GM23338 (cell line): ENCODE measurements around the gene TMEM271. TPM values are rescaled to one million over a fixed set of nuclear protein-coding genes. Genes with fewer than 3 reads are reported as not detected.

ENCODE experiments used
- ATAC-seq: fragments of 200-7000 bp; cut with Tn5 transposase; 3 replicates; pipeline ENCODE4 v1.9.1; 2020
- DNase-seq: peaks from one replicate; pipeline ENCODE4 v3.0.0-alpha.2; 2015; ENCODE audit warnings: low spot score
- H2AFZ ChIP-seq: fragments of 200-600 bp; sonication (generic); 2 replicates; pipeline ENCODE4 v1.8.0; 2016; ENCODE audit warnings: antibody characterized with exemption, mild to moderate bottlenecking, moderate library complexity
- H3F3A ChIP-seq: fragments of 200-600 bp; sonication (generic); replicated peaks from 2 replicates; pipeline ENCODE4 v1.8.0; 2017; ENCODE audit warnings: antibody characterized with exemption, mixed run types, low read depth
- H3K27ac ChIP-seq: fragments of 200-600 bp; sonication (generic); 2 replicates; pipeline ENCODE4 v1.6.1; 2016; ENCODE audit warnings: low read depth
- H3K27me3 ChIP-seq: fragments of 200-600 bp; sonication (generic); 2 replicates; pipeline ENCODE4 v1.8.0; 2016; ENCODE audit warnings: mild to moderate bottlenecking, mixed run types, moderate library complexity; ENCODE audit not compliant: insufficient read depth
- H3K36me3 ChIP-seq: fragments of 200-600 bp; sonication (generic); 2 replicates; pipeline ENCODE4 v1.8.0; 2016; ENCODE audit warnings: mild to moderate bottlenecking; ENCODE audit not compliant: insufficient read depth
- H3K4me1 ChIP-seq: fragments of 200-600 bp; sonication (generic); 2 replicates; pipeline ENCODE4 v1.8.0; 2016; ENCODE audit warnings: mild to moderate bottlenecking, moderate library complexity; ENCODE audit not compliant: insufficient read depth
- H3K4me2 ChIP-seq: fragments of 200-600 bp; sonication (generic); 2 replicates; pipeline ENCODE4 v1.7.1; 2017; ENCODE audit warnings: mixed run types
- H3K4me3 ChIP-seq: fragments of 200-600 bp; sonication (generic); 2 replicates; pipeline ENCODE4 v1.6.1; 2016; ENCODE audit warnings: mixed run types
- H3K79me2 ChIP-seq: fragments of 200-600 bp; sonication (generic); replicated peaks from 2 replicates; pipeline ENCODE4 v1.8.0; 2017; ENCODE audit warnings: mild to moderate bottlenecking; ENCODE audit not compliant: insufficient read depth
- H3K9me2 ChIP-seq: fragments of 200-600 bp; sonication (generic); 2 replicates; pipeline ENCODE4 v1.8.0; 2017; ENCODE audit not compliant: insufficient read depth
- H4K20me1 ChIP-seq: fragments of 200-600 bp; sonication (generic); replicated peaks from 2 replicates; pipeline ENCODE4 v1.8.0; 2017; ENCODE audit warnings: mild to moderate bottlenecking; ENCODE audit not compliant: insufficient read depth
- H3K27ac Mint-ChIP-seq: 2 replicates; pipeline ENCODE4 v1.8.0; 2020; ENCODE audit warnings: inconsistent platforms, mild to moderate bottlenecking, moderate library complexity, mixed read lengths
- H3K27me3 Mint-ChIP-seq: 3 replicates; pipeline ENCODE4 v1.8.0; 2022; ENCODE audit warnings: low read depth, mild to moderate bottlenecking, moderate library complexity, mixed read lengths, inconsistent platforms; ENCODE audit not compliant: insufficient read depth, poor library complexity
- H3K36me3 Mint-ChIP-seq: 3 replicates; pipeline ENCODE4 v1.8.0; 2021; ENCODE audit warnings: low read depth, mild to moderate bottlenecking, inconsistent platforms, moderate library complexity, mixed read lengths
- H3K4me1 Mint-ChIP-seq: 3 replicates; pipeline ENCODE4 v1.8.0; 2020; ENCODE audit warnings: mild to moderate bottlenecking, inconsistent platforms, mixed read lengths
- H3K4me3 Mint-ChIP-seq: 3 replicates; pipeline ENCODE4 v1.8.0; 2021; ENCODE audit warnings: moderate library complexity, mild to moderate bottlenecking, inconsistent platforms, mixed read lengths
- H3K9me3 Mint-ChIP-seq: 3 replicates; pipeline ENCODE4 v1.8.0; 2020; ENCODE audit warnings: moderate library complexity, mild to moderate bottlenecking, inconsistent platforms, mixed read lengths
- CREB1 ChIP-seq: fragments of 250-450 bp; sonication (Bioruptor Pico); IDR thresholded peaks from 2 replicates; pipeline ENCODE4 v1.5.0; 2020; ENCODE audit warnings: low read depth, mild to moderate bottlenecking, moderate library complexity
- EZH2 ChIP-seq: fragments of 200-600 bp; sonication (generic); IDR thresholded peaks from one replicate; pipeline ENCODE4 v1.8.0; 2017; ENCODE audit warnings: antibody characterized with exemption, mild to moderate bottlenecking, low read depth; ENCODE audit not compliant: unreplicated experiment
- EZH2phosphoT487 ChIP-seq: fragments of 200-600 bp; sonication (generic); IDR thresholded peaks from one replicate; pipeline ENCODE4 v1.8.1; 2018; ENCODE audit warnings: antibody characterized with exemption; ENCODE audit not compliant: unreplicated experiment
- JUNB ChIP-seq: IDR thresholded peaks from one replicate; pipeline ENCODE4 v1.6.1; 2016; ENCODE audit warnings: antibody characterized with exemption; ENCODE audit not compliant: unreplicated experiment
- NANOG ChIP-seq: IDR thresholded peaks from 2 replicates; pipeline ENCODE4 v1.6.1; 2016; ENCODE audit warnings: antibody characterized with exemption, borderline replicate concordance
- POLR2AphosphoS5 ChIP-seq: IDR thresholded peaks from 2 replicates; pipeline ENCODE4 v1.6.1; 2016; ENCODE audit warnings: antibody characterized with exemption, low read depth
- STAT1 ChIP-seq: IDR thresholded peaks from one replicate; pipeline ENCODE4 v1.6.1; 2016; ENCODE audit warnings: antibody characterized with exemption; ENCODE audit not compliant: unreplicated experiment
- ZNF114 ChIP-seq: fragments of 250-450 bp; sonication (Bioruptor Pico); IDR thresholded peaks from 2 replicates; pipeline ENCODE4 v1.5.0; 2020; ENCODE audit warnings: mild to moderate bottlenecking, moderate library complexity
- ZNF331 ChIP-seq: fragments of 250-450 bp; sonication (Bioruptor Pico); IDR thresholded peaks from 2 replicates; pipeline ENCODE4 v1.5.0; 2020; ENCODE audit warnings: low read depth, mild to moderate bottlenecking, moderate library complexity
- polyA plus RNA-seq: library from polyadenylated mRNA; unstranded; fragments of >200 nt; fragmentation: Nextera tagmentation; extraction: Ambion mirVana; gene quantifications from 2 replicates; pipeline ENCODE4 v1.2.1, GENCODE V29; 2016
- total RNA-seq: library from RNA; depleted of rRNA; stranded (reverse); fragments of >200 nt; shearing (Covaris generic); gene quantifications from 2 replicates; pipeline ENCODE4 v1.2.3, GENCODE V29; 2014
- TF ChIP-seq, protein P1 (sequence below): fragments of 250-450 bp; sonication (Bioruptor Pico); IDR thresholded peaks from 2 replicates; pipeline ENCODE4 v1.5.0; 2020; ENCODE audit warnings: mild to moderate bottlenecking, moderate library complexity
- TF ChIP-seq, protein P2 (sequence below): IDR thresholded peaks from 2 replicates; pipeline ENCODE4 v1.6.1; 2016; ENCODE audit warnings: antibody characterized with exemption
- TF ChIP-seq, protein P3 (sequence below): IDR thresholded peaks from one replicate; pipeline ENCODE4 v1.6.1; 2018; ENCODE audit warnings: antibody characterized with exemption; ENCODE audit not compliant: unreplicated experiment
- TF ChIP-seq, protein P4 (sequence below), 2 experiments: fragments of 200-600 bp in 1 of 2; sonication (generic) in 1 of 2; conservative IDR thresholded peaks; 2 replicates each; pipeline versions ENCODE4 v1.5.1 to v1.6.1; 2016 to 2017; ENCODE audit warnings: antibody characterized with exemption in 2 of 2, low read depth in 2 of 2, mild to moderate bottlenecking in 2 of 2, moderate library complexity in 1 of 2

The TMEM271 gene
- total and polyA plus RNA-seq, 2 experiments from 2014 or later: 0.11 TPM; not detected in 1

DNA sequence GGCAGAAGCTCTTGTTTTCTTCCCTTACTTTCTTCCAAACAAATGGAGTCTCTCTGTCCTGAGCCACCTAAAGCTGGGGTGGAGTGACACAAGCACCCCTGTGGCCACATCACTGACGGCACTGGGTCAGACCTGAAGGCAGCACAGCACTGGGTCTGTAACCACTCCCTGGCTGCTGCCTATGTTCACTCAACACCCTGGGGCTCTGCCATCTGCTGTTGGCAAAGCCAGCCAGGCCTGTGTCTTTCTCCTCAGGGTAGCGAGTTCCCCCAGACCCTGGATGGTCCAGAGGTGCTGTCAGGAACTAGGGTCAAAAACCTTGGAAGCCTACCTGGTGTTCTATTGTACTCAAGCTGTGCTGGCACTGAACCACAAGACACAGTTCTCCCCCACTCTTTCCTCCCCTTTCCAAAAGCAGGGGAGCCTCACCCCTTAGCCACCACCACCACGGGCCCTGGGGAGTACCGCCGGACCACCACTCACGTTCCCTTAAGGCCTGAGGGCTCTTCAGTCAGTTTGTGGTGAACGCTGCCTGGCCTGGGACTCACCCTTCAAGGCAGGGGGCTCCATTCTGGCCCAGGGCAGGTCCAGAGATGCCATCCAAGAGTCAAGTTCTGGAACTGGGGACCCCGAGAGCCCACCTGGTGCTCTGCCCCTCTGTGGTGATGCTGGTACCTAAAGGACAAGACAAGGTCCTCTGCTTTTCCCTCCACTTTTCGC is 31.5 kb downstream of the TMEM271 start:
- Histone ChIP-seq H3K9me2 (no peaks in the 10 kb centered on the region), H3K4me2 (no peak overlapping the region), H3K4me1 (no peaks in the 10 kb centered on the region), H3K79me2 (no peaks in the 10 kb centered on the region), H3K4me3 (no peak overlapping the region), H3F3A (no peaks in the 10 kb centered on the region), H2AFZ (no peak overlapping the region), H3K36me3 (no peaks in the 10 kb centered on the region), H3K27ac (no peak overlapping the region), H3K27me3 (peaks cover 7% of the 10 kb centered on the region; the same call in 1 of the 2 replicates), H4K20me1 (peaks cover 2% of the 10 kb centered on the region; the same call in 1 of the 2 replicates)
- TF ChIP-seq ZNF331: no peak
- no peak for TF ChIP-seq EZH2
- TF ChIP-seq, protein P1, sequence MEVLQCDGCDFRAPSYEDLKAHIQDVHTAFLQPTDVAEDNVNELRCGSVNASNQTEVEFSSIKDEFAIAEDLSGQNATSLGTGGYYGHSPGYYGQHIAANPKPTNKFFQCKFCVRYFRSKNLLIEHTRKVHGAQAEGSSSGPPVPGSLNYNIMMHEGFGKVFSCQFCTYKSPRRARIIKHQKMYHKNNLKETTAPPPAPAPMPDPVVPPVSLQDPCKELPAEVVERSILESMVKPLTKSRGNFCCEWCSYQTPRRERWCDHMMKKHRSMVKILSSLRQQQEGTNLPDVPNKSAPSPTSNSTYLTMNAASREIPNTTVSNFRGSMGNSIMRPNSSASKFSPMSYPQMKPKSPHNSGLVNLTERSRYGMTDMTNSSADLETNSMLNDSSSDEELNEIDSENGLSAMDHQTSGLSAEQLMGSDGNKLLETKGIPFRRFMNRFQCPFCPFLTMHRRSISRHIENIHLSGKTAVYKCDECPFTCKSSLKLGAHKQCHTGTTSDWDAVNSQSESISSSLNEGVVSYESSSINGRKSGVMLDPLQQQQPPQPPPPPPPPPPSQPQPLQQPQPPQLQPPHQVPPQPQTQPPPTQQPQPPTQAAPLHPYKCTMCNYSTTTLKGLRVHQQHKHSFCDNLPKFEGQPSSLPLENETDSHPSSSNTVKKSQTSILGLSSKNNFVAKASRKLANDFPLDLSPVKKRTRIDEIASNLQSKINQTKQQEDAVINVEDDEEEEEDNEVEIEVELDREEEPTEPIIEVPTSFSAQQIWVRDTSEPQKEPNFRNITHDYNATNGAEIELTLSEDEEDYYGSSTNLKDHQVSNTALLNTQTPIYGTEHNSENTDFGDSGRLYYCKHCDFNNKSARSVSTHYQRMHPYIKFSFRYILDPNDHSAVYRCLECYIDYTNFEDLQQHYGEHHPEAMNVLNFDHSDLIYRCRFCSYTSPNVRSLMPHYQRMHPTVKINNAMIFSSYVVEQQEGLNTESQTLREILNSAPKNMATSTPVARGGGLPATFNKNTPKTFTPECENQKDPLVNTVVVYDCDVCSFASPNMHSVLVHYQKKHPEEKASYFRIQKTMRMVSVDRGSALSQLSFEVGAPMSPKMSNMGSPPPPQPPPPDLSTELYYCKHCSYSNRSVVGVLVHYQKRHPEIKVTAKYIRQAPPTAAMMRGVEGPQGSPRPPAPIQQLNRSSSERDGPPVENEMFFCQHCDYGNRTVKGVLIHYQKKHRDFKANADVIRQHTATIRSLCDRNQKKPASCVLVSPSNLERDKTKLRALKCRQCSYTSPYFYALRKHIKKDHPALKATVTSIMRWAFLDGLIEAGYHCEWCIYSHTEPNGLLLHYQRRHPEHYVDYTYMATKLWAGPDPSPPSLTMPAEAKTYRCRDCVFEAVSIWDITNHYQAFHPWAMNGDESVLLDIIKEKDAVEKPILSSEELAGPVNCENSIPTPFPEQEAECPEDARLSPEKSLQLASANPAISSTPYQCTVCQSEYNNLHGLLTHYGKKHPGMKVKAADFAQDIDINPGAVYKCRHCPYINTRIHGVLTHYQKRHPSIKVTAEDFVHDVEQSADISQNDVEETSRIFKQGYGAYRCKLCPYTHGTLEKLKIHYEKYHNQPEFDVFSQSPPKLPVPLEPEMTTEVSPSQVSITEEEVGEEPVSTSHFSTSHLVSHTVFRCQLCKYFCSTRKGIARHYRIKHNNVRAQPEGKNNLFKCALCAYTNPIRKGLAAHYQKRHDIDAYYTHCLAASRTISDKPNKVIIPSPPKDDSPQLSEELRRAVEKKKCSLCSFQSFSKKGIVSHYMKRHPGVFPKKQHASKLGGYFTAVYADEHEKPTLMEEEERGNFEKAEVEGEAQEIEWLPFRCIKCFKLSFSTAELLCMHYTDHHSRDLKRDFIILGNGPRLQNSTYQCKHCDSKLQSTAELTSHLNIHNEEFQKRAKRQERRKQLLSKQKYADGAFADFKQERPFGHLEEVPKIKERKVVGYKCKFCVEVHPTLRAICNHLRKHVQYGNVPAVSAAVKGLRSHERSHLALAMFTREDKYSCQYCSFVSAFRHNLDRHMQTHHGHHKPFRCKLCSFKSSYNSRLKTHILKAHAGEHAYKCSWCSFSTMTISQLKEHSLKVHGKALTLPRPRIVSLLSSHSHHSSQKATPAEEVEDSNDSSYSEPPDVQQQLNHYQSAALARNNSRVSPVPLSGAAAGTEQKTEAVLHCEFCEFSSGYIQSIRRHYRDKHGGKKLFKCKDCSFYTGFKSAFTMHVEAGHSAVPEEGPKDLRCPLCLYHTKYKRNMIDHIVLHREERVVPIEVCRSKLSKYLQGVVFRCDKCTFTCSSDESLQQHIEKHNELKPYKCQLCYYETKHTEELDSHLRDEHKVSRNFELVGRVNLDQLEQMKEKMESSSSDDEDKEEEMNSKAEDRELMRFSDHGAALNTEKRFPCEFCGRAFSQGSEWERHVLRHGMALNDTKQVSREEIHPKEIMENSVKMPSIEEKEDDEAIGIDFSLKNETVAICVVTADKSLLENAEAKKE (CRISPR knock-in tag): no peak
- TF ChIP-seq ZNF114: no peak
- TF ChIP-seq, protein P2, sequence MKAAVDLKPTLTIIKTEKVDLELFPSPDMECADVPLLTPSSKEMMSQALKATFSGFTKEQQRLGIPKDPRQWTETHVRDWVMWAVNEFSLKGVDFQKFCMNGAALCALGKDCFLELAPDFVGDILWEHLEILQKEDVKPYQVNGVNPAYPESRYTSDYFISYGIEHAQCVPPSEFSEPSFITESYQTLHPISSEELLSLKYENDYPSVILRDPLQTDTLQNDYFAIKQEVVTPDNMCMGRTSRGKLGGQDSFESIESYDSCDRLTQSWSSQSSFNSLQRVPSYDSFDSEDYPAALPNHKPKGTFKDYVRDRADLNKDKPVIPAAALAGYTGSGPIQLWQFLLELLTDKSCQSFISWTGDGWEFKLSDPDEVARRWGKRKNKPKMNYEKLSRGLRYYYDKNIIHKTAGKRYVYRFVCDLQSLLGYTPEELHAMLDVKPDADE: no peak
- TF ChIP-seq EZH2phosphoT487: no peak
- TF ChIP-seq CREB1 (CRISPR knock-in tag): no peak
- TF ChIP-seq JUNB: no peak
- TF ChIP-seq, protein P3, sequence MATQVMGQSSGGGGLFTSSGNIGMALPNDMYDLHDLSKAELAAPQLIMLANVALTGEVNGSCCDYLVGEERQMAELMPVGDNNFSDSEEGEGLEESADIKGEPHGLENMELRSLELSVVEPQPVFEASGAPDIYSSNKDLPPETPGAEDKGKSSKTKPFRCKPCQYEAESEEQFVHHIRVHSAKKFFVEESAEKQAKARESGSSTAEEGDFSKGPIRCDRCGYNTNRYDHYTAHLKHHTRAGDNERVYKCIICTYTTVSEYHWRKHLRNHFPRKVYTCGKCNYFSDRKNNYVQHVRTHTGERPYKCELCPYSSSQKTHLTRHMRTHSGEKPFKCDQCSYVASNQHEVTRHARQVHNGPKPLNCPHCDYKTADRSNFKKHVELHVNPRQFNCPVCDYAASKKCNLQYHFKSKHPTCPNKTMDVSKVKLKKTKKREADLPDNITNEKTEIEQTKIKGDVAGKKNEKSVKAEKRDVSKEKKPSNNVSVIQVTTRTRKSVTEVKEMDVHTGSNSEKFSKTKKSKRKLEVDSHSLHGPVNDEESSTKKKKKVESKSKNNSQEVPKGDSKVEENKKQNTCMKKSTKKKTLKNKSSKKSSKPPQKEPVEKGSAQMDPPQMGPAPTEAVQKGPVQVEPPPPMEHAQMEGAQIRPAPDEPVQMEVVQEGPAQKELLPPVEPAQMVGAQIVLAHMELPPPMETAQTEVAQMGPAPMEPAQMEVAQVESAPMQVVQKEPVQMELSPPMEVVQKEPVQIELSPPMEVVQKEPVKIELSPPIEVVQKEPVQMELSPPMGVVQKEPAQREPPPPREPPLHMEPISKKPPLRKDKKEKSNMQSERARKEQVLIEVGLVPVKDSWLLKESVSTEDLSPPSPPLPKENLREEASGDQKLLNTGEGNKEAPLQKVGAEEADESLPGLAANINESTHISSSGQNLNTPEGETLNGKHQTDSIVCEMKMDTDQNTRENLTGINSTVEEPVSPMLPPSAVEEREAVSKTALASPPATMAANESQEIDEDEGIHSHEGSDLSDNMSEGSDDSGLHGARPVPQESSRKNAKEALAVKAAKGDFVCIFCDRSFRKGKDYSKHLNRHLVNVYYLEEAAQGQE: no peak
- TF ChIP-seq STAT1: no peak
- TF ChIP-seq, protein P4, sequence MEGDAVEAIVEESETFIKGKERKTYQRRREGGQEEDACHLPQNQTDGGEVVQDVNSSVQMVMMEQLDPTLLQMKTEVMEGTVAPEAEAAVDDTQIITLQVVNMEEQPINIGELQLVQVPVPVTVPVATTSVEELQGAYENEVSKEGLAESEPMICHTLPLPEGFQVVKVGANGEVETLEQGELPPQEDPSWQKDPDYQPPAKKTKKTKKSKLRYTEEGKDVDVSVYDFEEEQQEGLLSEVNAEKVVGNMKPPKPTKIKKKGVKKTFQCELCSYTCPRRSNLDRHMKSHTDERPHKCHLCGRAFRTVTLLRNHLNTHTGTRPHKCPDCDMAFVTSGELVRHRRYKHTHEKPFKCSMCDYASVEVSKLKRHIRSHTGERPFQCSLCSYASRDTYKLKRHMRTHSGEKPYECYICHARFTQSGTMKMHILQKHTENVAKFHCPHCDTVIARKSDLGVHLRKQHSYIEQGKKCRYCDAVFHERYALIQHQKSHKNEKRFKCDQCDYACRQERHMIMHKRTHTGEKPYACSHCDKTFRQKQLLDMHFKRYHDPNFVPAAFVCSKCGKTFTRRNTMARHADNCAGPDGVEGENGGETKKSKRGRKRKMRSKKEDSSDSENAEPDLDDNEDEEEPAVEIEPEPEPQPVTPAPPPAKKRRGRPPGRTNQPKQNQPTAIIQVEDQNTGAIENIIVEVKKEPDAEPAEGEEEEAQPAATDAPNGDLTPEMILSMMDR (conservative IDR thresholded peaks at IDR 0.05; ENCODE audit: low read depth in 2 of 2): no peak
- TF ChIP-seq NANOG: no peak
- no peak for TF ChIP-seq POLR2AphosphoS5
- Mint-ChIP-seq H3K4me3 (no peak overlapping the region), H3K4me1 (no peaks in the 10 kb centered on the region), H3K27ac (no peak overlapping the region), H3K27me3 (no peaks in the 10 kb centered on the region), H3K9me3 (no peaks in the 10 kb centered on the region; the same call in 2 of the 3 replicates), H3K36me3 (no peaks in the 10 kb centered on the region)
- ATAC-seq (no peak), DNase-seq (no peak)
